Measurements from ENCODE around the gene TP73.

DNA sequence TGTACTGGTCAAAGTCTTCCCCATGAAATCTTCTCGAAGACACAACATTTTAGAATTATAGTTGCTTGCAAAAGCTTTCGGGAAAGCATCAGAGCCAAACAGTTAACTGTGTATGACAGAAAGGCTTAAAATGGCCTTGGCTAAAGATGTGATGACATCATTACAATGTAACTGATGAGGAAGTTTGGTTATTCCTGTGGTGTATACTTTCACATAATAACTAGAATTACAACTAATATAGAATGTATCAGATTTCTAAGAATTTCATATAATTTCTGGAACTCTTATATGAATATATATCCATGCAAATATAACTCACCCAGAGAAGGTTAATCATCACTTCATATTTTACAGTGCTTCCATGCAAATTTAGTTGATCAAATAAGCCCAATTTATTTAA, 8.4 kb downstream of the TP73 start:
- TF ChIP-seq, protein P1, sequence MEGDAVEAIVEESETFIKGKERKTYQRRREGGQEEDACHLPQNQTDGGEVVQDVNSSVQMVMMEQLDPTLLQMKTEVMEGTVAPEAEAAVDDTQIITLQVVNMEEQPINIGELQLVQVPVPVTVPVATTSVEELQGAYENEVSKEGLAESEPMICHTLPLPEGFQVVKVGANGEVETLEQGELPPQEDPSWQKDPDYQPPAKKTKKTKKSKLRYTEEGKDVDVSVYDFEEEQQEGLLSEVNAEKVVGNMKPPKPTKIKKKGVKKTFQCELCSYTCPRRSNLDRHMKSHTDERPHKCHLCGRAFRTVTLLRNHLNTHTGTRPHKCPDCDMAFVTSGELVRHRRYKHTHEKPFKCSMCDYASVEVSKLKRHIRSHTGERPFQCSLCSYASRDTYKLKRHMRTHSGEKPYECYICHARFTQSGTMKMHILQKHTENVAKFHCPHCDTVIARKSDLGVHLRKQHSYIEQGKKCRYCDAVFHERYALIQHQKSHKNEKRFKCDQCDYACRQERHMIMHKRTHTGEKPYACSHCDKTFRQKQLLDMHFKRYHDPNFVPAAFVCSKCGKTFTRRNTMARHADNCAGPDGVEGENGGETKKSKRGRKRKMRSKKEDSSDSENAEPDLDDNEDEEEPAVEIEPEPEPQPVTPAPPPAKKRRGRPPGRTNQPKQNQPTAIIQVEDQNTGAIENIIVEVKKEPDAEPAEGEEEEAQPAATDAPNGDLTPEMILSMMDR (IDR thresholded peaks at IDR 0.05), result no peak
- TF ChIP-seq POLR2A (IDR thresholded peaks at IDR 0.05), result no peak
